Natural killer cell (primary cell): ENCODE measurements around the gene TH. TPM values are rescaled to one million over a fixed set of nuclear protein-coding genes. Genes with fewer than 3 reads are reported as not detected.

Experiments
- ATAC-seq, 3 donors: fragments of 150-1000 bp in 2 of 3; fragments of 200-7000 bp in 1 of 3; cut with Tn5 transposase; 1 replicate in 1 of 3; 2 replicates in 2 of 3; pipeline ENCODE4 v1.10.0; 2021; ENCODE audit warnings: mild to moderate bottlenecking in 2 of 3, moderate library complexity in 2 of 3
- DNase-seq, 2 donors: peaks; one replicate each; pipeline versions ENCODE4 v3.0.0 to v3.0.0-alpha.2; 2013 to 2021; ENCODE audit warnings: mixed read lengths in 1 of 2
- H3K27ac ChIP-seq: one replicate; pipeline ENCODE4 v1.5.1; 2013; ENCODE audit warnings: mild to moderate bottlenecking, low read length
- H3K27me3 ChIP-seq: one replicate; pipeline ENCODE4 v1.6.1; 2013; ENCODE audit warnings: low read length; ENCODE audit not compliant: control insufficient read depth, insufficient read depth
- H3K36me3 ChIP-seq: one replicate; pipeline ENCODE4 v1.6.1; 2013; ENCODE audit warnings: low read length; ENCODE audit not compliant: control insufficient read depth, insufficient read depth
- H3K4me1 ChIP-seq: one replicate; pipeline ENCODE4 v1.6.1; 2013; ENCODE audit warnings: low read length; ENCODE audit not compliant: control insufficient read depth, insufficient read depth
- H3K4me3 ChIP-seq: one replicate; pipeline ENCODE4 v1.5.1; 2013; ENCODE audit warnings: low read length
- H3K9me3 ChIP-seq: one replicate; pipeline ENCODE4 v1.6.1; 2013; ENCODE audit warnings: low read length; ENCODE audit not compliant: control insufficient read depth, insufficient read depth
- H3K27ac Mint-ChIP-seq, 2 donors: one replicate each; pipeline ENCODE4 v1.8.0; 2022; ENCODE audit warnings: mild to moderate bottlenecking in 2 of 2, mixed read lengths in 2 of 2, moderate library complexity in 1 of 2
- H3K27me3 Mint-ChIP-seq, 2 donors: one replicate each; pipeline ENCODE4 v1.8.0; 2022; ENCODE audit warnings: low read depth in 2 of 2, mixed read lengths in 2 of 2
- H3K36me3 Mint-ChIP-seq: one replicate; pipeline ENCODE4 v1.8.0; 2022; ENCODE audit warnings: mixed read lengths
- H3K4me1 Mint-ChIP-seq, 2 donors: one replicate each; pipeline ENCODE4 v1.8.0; 2022; ENCODE audit warnings: mixed read lengths in 2 of 2
- H3K4me3 Mint-ChIP-seq: one replicate; pipeline ENCODE4 v1.8.0; 2022; ENCODE audit warnings: mild to moderate bottlenecking, moderate library complexity, mixed read lengths
- H3K9me3 Mint-ChIP-seq, 2 donors: one replicate each; pipeline ENCODE4 v1.8.0; 2022; ENCODE audit warnings: mixed read lengths in 2 of 2
- WGBS: methylation state at CpG from one replicate; pipeline ENCODE4 v1.1.7; 2013; ENCODE audit warnings: missing lambda C conversion rate; ENCODE audit not compliant: insufficient coverage; 5-methylcytosine and 5-hydroxymethylcytosine counted together
- intact Hi-C: fragments of 100-400 bp; cut with micrococcal nuclease; formaldehyde crosslinking; loops from one replicate; pipeline ENCODE4 v1.14.2; 2022
- total RNA-seq, 4 donors: library from RNA; stranded (reverse); fragments of 120-200 nt in 1 of 4; gene quantifications; one replicate each; pipeline versions ENCODE4 v1.2.3 to v1.2.4, GENCODE V29; 2013 to 2022
- TF ChIP-seq, protein P1 (sequence below): fragments of 200-600 bp; IDR thresholded peaks from one replicate; pipeline ENCODE4 v1.8.0; 2022; ENCODE audit warnings: antibody characterized with exemption

Gene TH
- not detected for total RNA-seq
- not detected for total RNA-seq (2013)

DNA sequence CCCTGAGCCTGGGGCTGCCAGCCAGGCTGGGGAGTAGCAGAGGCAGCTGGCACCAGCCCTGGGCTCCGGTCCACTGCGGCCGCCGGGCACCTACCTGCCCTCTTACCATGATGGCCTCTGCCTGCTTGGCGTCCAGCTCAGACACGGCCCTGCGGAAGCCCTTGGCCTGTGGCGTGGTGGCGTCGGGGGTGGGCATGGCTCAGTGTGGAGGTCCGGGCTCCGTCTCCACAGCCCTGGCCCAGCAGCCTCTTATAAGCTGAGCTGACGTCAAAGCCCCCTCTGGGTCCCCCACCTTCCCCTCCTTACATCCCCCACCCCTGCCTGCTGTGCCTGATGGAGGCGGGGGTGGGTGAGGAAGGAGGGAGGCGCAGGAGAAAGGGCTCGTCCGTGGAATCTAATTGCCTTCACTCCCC, at the start of gene TH:
Gene TH, minus strand, starts transcription at position 225 of the 413 bp plus-strand sequence. Its CDS starts 29 bp downstream, at position 196.
- intact Hi-C loops: no loop called here
- WGBS: 85% methylated on average over 14 of the region's 17 CpGs
- TF ChIP-seq, protein P1, sequence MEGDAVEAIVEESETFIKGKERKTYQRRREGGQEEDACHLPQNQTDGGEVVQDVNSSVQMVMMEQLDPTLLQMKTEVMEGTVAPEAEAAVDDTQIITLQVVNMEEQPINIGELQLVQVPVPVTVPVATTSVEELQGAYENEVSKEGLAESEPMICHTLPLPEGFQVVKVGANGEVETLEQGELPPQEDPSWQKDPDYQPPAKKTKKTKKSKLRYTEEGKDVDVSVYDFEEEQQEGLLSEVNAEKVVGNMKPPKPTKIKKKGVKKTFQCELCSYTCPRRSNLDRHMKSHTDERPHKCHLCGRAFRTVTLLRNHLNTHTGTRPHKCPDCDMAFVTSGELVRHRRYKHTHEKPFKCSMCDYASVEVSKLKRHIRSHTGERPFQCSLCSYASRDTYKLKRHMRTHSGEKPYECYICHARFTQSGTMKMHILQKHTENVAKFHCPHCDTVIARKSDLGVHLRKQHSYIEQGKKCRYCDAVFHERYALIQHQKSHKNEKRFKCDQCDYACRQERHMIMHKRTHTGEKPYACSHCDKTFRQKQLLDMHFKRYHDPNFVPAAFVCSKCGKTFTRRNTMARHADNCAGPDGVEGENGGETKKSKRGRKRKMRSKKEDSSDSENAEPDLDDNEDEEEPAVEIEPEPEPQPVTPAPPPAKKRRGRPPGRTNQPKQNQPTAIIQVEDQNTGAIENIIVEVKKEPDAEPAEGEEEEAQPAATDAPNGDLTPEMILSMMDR: no peak

DNA sequence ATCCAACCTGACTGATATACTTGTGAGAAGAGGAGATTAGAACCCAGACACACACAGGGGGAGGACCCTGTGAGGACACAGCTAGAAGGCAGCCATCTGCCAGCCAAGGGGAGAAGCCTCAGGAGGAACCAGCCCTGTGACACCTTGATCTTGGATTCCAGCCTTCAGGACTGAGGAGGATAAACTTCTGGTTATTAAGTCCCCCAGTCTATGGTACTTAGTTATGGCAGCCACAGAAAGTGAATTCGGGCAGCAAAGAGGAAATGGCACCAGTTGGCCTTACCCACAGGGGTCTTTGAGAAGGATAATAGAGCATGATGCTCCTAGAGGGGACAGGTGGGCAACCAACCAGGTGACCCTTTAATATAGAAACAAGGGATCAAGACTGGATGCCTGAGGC, 49.4 kb upstream of the TH start:
- DNase-seq: no peak
- no peaks in the 10 kb centered on the region for H3K9me3 ChIP-seq
- Mint-ChIP-seq H3K4me1 (peaks cover 4 to 21% of the 10 kb centered on the region in 2 donors), H3K27me3 (peaks cover 11% of the 10 kb centered on the region in 2 donors), H3K27ac (no peak overlapping the region), H3K36me3 (peaks cover 16% of the 10 kb centered on the region), H3K4me3 (no peak overlapping the region), H3K9me3 (peaks cover 2 to 11% of the 10 kb centered on the region in 2 donors)
- no peak for ATAC-seq
- no peaks in the 10 kb centered on the region for H3K27me3 ChIP-seq
- intact Hi-C loops: no loop called here
- no peak overlapping the region for H3K4me3 ChIP-seq
- WGBS: 76% methylated on average over 1 of the region's 1 CpG
- H3K36me3 ChIP-seq: no peaks in the 10 kb centered on the region
- no peak overlapping the region for H3K27ac ChIP-seq
- TF ChIP-seq, protein P1: no peak
- peaks cover 28% of the 10 kb centered on the region for H3K4me1 ChIP-seq

More for the DNA sequence above, at the start of gene TH:
- H3K4me3 ChIP-seq: no peak within 1 kb of the TSS
- DNase-seq (no peak), ATAC-seq (no peak)
- no peak within 1 kb of the TSS for H3K27ac ChIP-seq
- H3K9me3 ChIP-seq: no peaks in the 10 kb centered on the region
- Mint-ChIP-seq H3K9me3 (no peaks in the 10 kb centered on the region), H3K27me3 (peaks cover 0 to 7% of the 10 kb centered on the region in 2 donors), H3K36me3 (no peaks in the 10 kb centered on the region), H3K27ac (no peak within 1 kb of the TSS), H3K4me1 (no peaks in the 10 kb centered on the region), H3K4me3 (no peak within 1 kb of the TSS)
- no peaks in the 10 kb centered on the region for H3K27me3 ChIP-seq
- no peaks in the 10 kb centered on the region for H3K4me1 ChIP-seq
- H3K36me3 ChIP-seq: no peaks in the 10 kb centered on the region

DNA sequence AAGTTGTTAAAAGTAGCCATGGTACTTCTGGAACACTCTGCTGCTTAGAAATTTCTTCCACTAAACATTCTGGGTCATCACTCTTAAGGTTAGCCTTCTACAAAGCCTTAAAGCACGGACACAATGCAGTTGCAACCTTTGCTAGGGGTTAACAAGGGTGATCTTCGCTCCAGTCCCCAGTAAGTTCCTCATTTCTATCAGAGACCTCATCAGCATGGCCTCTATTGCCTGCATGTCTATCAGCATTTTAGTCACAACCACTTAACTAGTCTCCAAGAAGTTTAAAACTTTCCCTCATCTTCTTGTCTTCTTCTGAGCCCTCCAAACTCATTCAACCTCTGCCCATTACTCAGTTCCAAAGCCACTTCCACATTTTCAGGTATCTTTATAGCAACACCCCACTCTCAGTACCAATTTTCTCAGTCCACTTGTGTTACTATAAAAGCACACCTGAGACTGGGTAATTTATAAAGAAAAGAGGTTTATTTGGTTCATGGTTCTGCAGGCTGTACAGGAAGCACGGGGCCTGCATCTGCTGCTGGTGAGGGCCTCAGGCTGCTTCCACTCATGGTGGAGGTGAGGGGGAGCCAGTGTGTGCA, 48.7 kb upstream of the TH start:
- H3K27me3 Mint-ChIP-seq: peaks cover 11% of the 10 kb centered on the region in 2 donors
- ATAC-seq: no peak
- Histone ChIP-seq H3K27me3 (no peaks in the 10 kb centered on the region), H3K4me1 (peaks cover 32% of the 10 kb centered on the region), H3K4me3 (no peak overlapping the region), H3K9me3 (no peaks in the 10 kb centered on the region), H3K36me3 (no peaks in the 10 kb centered on the region), H3K27ac (no peak overlapping the region)
- TF ChIP-seq, protein P1: no peak
- intact Hi-C loops: no loop called here
- peaks cover 4 to 21% of the 10 kb centered on the region in 2 donors for H3K4me1 Mint-ChIP-seq
- peaks cover 2 to 11% of the 10 kb centered on the region in 2 donors for H3K9me3 Mint-ChIP-seq
- no peak overlapping the region for H3K4me3 Mint-ChIP-seq
- H3K27ac Mint-ChIP-seq: no peak overlapping the region
- peaks cover 16% of the 10 kb centered on the region for H3K36me3 Mint-ChIP-seq
- WGBS: 79% methylated on average over 3 of the region's 3 CpGs
- no peak for DNase-seq
